Measurements from ENCODE around the gene DEF6. TPM values are rescaled to one million over a fixed set of nuclear protein-coding genes. Genes with fewer than 3 reads are reported as not detected.

DEF6 gene
- total RNA-seq: 5.7 and 5.9 TPM in 2 replicates
- long read RNA-seq: 0 reads

GRCh38 chr6:35297601-35298481 is at the start of gene DEF6:
TSS of gene DEF6 (plus strand) at chr6:35297818. CDS start at chr6:35297857, 39 bp downstream.
- no peak within 1 kb of the TSS for H3K4me3 Mint-ChIP-seq (ENCODE audit: low read depth)
- no peak within 1 kb of the TSS for H3K27ac Mint-ChIP-seq

GRCh38 chr6:35248300-35248699 is 49.3 kb upstream of the DEF6 start:
- H3K27me3 Mint-ChIP-seq: no peaks in the 10 kb centered on the region
- no peaks in the 10 kb centered on the region for H3K9me3 Mint-ChIP-seq (ENCODE audit: low read depth)
- no peaks in the 10 kb centered on the region for H3K4me1 Mint-ChIP-seq (ENCODE audit: low read depth)
- H3K36me3 Mint-ChIP-seq (ENCODE audit: insufficient read depth): peaks cover 14% of the 10 kb centered on the region
- no peak overlapping the region for H3K27ac Mint-ChIP-seq
- TF ChIP-seq CTCF (IDR thresholded peaks at IDR 0.05; ENCODE audit: unreplicated experiment): no peak
- no peak for DNase-seq (ENCODE audit: low spot score, unreplicated experiment)
- no peak overlapping the region for H3K4me3 Mint-ChIP-seq (ENCODE audit: low read depth)

More at GRCh38 chr6:35297601-35298481, at the start of gene DEF6:
- H3K27me3 Mint-ChIP-seq: peaks cover 4% of the 10 kb centered on the region
- peaks cover 4% of the 10 kb centered on the region for H3K4me1 Mint-ChIP-seq (ENCODE audit: low read depth)
- peaks cover 9% of the 10 kb centered on the region for H3K36me3 Mint-ChIP-seq (ENCODE audit: insufficient read depth)
- H3K9me3 Mint-ChIP-seq (ENCODE audit: low read depth): no peaks in the 10 kb centered on the region
- DNase-seq (ENCODE audit: low spot score, unreplicated experiment): peak; percentile 64
- peak; percentile 74 for TF ChIP-seq CTCF (IDR thresholded peaks at IDR 0.05; ENCODE audit: unreplicated experiment)

GRCh38 chr6:35248965-35249364 is 48.7 kb upstream of the DEF6 start:
- no peak overlapping the region for H3K27ac Mint-ChIP-seq
- DNase-seq (ENCODE audit: low spot score, unreplicated experiment): no peak
- H3K4me1 Mint-ChIP-seq (ENCODE audit: low read depth): no peaks in the 10 kb centered on the region
- H3K4me3 Mint-ChIP-seq (ENCODE audit: low read depth): no peak overlapping the region
- no peaks in the 10 kb centered on the region for H3K9me3 Mint-ChIP-seq (ENCODE audit: low read depth)
- H3K27me3 Mint-ChIP-seq: no peaks in the 10 kb centered on the region
- no peak for TF ChIP-seq CTCF (IDR thresholded peaks at IDR 0.05; ENCODE audit: unreplicated experiment)
- peaks cover 14% of the 10 kb centered on the region for H3K36me3 Mint-ChIP-seq (ENCODE audit: insufficient read depth)

- no peak for TF ChIP-seq CTCF (IDR thresholded peaks at IDR 0.05; ENCODE audit: unreplicated experiment)
- Mint-ChIP-seq H3K27ac (no peak overlapping the region), H3K4me3 (ENCODE audit: low read depth) (no peak overlapping the region), H3K36me3 (ENCODE audit: insufficient read depth) (peaks cover 5% of the 10 kb centered on the region), H3K4me1 (ENCODE audit: low read depth) (no peaks in the 10 kb centered on the region), H3K27me3 (no peaks in the 10 kb centered on the region), H3K9me3 (ENCODE audit: low read depth) (no peaks in the 10 kb centered on the region)
- no peak for DNase-seq (ENCODE audit: low spot score, unreplicated experiment)
Measured at GRCh38 chr6:35251949-35252348, 45.7 kb upstream of the DEF6 start.

GRCh38 chr6:35253249-35253648 is 44.4 kb upstream of the DEF6 start:
- no peak overlapping the region for H3K4me3 Mint-ChIP-seq (ENCODE audit: low read depth)
- TF ChIP-seq CTCF (IDR thresholded peaks at IDR 0.05; ENCODE audit: unreplicated experiment): no peak
- H3K36me3 Mint-ChIP-seq (ENCODE audit: insufficient read depth): peaks cover 5% of the 10 kb centered on the region
- no peak for DNase-seq (ENCODE audit: low spot score, unreplicated experiment)
- H3K27me3 Mint-ChIP-seq: no peaks in the 10 kb centered on the region
- H3K9me3 Mint-ChIP-seq (ENCODE audit: low read depth): no peaks in the 10 kb centered on the region
- no peak overlapping the region for H3K27ac Mint-ChIP-seq
- H3K4me1 Mint-ChIP-seq (ENCODE audit: low read depth): peaks cover 2% of the 10 kb centered on the region

Data from progenitor cell of endocrine pancreas (in vitro differentiated cells).